Endothelial cell of umbilical vein (primary cell): ENCODE data around the gene PGA5. TPM values are rescaled to one million over a fixed set of nuclear protein-coding genes. Genes with fewer than 3 reads are reported as not detected.

Source experiments
- BruUV-seq: library from RNA; stranded (reverse); fragments of 400-500 nt; replicated peaks from 2 replicates; lab custom pipeline; 2021; lab: Mats Ljungman, UMichigan
- CTCF ChIA-PET: fragments of 300-600, 350-600 bp; sonication (Branson Sonifier 250); formaldehyde crosslinking; loops from one replicate; lab custom pipeline; 2021; ENCODE audit warnings: antibody characterized with exemption, inconsistent platforms; lab: Charles Lee
- POLR2A ChIA-PET: fragments of 300-600, 350-600 bp; sonication (Branson Sonifier 250); formaldehyde crosslinking; loops from one replicate; lab custom pipeline; 2021; ENCODE audit warnings: antibody characterized with exemption, inconsistent platforms; lab: Charles Lee
- DNase-seq: peaks from one replicate; pipeline ENCODE4 v3.0.0-alpha.2; 2011; ENCODE audit warnings: low read depth, low spot score
- FAIRE-seq: peaks from 2 replicates; lab custom pipeline; 2011; peaks lifted over from hg19 to GRCh38; lab: Jason Lieb, UNC
- H2AFZ ChIP-seq: 2 replicates; pipeline ENCODE4 v1.6.0; 2012; ENCODE audit warnings: low read depth, low read length, control low read depth, inconsistent platforms
- H3K27ac ChIP-seq: 2 replicates; pipeline ENCODE4 v1.5.1; 2011; ENCODE audit warnings: low read depth, mild to moderate bottlenecking, control low read depth, low read length, moderate library complexity; ENCODE audit not compliant: insufficient read depth
- H3K27me3 ChIP-seq, 2 experiments: 2 replicates each; pipeline versions ENCODE4 v1.6.0 to v1.6.1; 2011; ENCODE audit warnings: low read length in 2 of 2, mixed read lengths in 1 of 2; ENCODE audit not compliant: control insufficient read depth in 2 of 2, insufficient read depth in 2 of 2
- H3K36me3 ChIP-seq, 2 experiments: 2 replicates in 1 of 2; 3 replicates in 1 of 2; pipeline ENCODE4 v1.5.1; 2011; ENCODE audit warnings: low read length in 2 of 2, mild to moderate bottlenecking in 1 of 2, moderate library complexity in 1 of 2; ENCODE audit not compliant: control insufficient read depth in 2 of 2, insufficient read depth in 2 of 2; ENCODE audit errors: extremely low read depth in 1 of 2
- H3K4me1 ChIP-seq: 3 replicates; pipeline ENCODE4 v1.5.1; 2011; ENCODE audit warnings: mild to moderate bottlenecking, low read length; ENCODE audit not compliant: control insufficient read depth, insufficient read depth; ENCODE audit errors: extremely low read depth
- H3K4me2 ChIP-seq: 2 replicates; pipeline ENCODE4 v1.6.1; 2011; ENCODE audit warnings: low read length, control low read depth, mixed read lengths; ENCODE audit not compliant: insufficient read depth
- H3K4me3 ChIP-seq, 3 experiments: fragments of 200-600 bp in 1 of 3; sonication (generic), shearing (Covaris generic) in 1 of 3; replicated peaks in 1 of 3; 2 replicates each; pipeline ENCODE4 v1.5.1; 2011 to 2016; ENCODE audit warnings: control low read depth in 3 of 3, low read length in 3 of 3, mild to moderate bottlenecking in 2 of 3, inconsistent platforms in 1 of 3, low read depth in 1 of 3, moderate library complexity in 1 of 3; ENCODE audit not compliant: insufficient read depth in 1 of 3
- H3K79me2 ChIP-seq: 2 replicates; pipeline ENCODE4 v1.6.0; 2012; ENCODE audit warnings: low read length, inconsistent platforms; ENCODE audit not compliant: control insufficient read depth, insufficient read depth
- H3K9ac ChIP-seq: replicated peaks from 2 replicates; pipeline ENCODE3; 2011; ENCODE audit warnings: low read length, control low read depth; ENCODE audit not compliant: insufficient read depth; ENCODE audit errors: extremely low read depth
- H3K9me1 ChIP-seq: replicated peaks from 3 replicates; pipeline ENCODE4 v1.6.0; 2011; ENCODE audit warnings: mild to moderate bottlenecking, low read length; ENCODE audit not compliant: control insufficient read depth, insufficient read depth; ENCODE audit errors: extremely low read depth
- H3K9me3 ChIP-seq: replicated peaks from 2 replicates; pipeline ENCODE4 v1.5.1; 2012; ENCODE audit warnings: low read length, inconsistent platforms; ENCODE audit not compliant: control insufficient read depth, insufficient read depth
- H4K20me1 ChIP-seq: replicated peaks from 2 replicates; pipeline ENCODE3; 2011; ENCODE audit warnings: mild to moderate bottlenecking, low read length; ENCODE audit not compliant: control insufficient read depth, insufficient read depth; ENCODE audit errors: extremely low read depth
- CTCF ChIP-seq, 2 donors: IDR thresholded peaks; 1 replicate in 1 of 2; 2 replicates in 1 of 2; pipeline ENCODE4 v1.5.1; 2011; ENCODE audit warnings: low read length in 2 of 2, mild to moderate bottlenecking in 2 of 2, moderate library complexity in 2 of 2, control low read depth in 1 of 2, inconsistent platforms in 1 of 2, low read depth in 1 of 2; ENCODE audit not compliant: insufficient read depth in 1 of 2; ENCODE audit errors: extremely low read depth in 1 of 2
- EZH2 ChIP-seq: IDR thresholded peaks from 2 replicates; pipeline ENCODE4 v1.6.1; 2012; ENCODE audit warnings: borderline replicate concordance, low read depth, mild to moderate bottlenecking, moderate library complexity, low read length, inconsistent platforms; ENCODE audit not compliant: severe bottlenecking
- FOS ChIP-seq: IDR thresholded peaks from 2 replicates; pipeline ENCODE4 v1.6.1; 2011; ENCODE audit warnings: mild to moderate bottlenecking, low read length, moderate library complexity, borderline replicate concordance; ENCODE audit not compliant: insufficient read depth
- GATA2 ChIP-seq: IDR thresholded peaks from 2 replicates; pipeline ENCODE4 v1.7.0; 2011; ENCODE audit warnings: low read depth, mild to moderate bottlenecking, moderate library complexity, mixed read lengths, low read length; ENCODE audit not compliant: insufficient read length, insufficient read depth
- JUN ChIP-seq: IDR thresholded peaks from 2 replicates; pipeline ENCODE4 v1.6.1; 2011; ENCODE audit warnings: borderline replicate concordance, low read depth; ENCODE audit not compliant: insufficient read length, insufficient read depth
- MAX ChIP-seq: IDR thresholded peaks from 2 replicates; pipeline ENCODE4 v1.6.1; 2011; ENCODE audit not compliant: insufficient read depth, insufficient read length
- POLR2AphosphoS5 ChIP-seq: IDR thresholded peaks from 2 replicates; pipeline ENCODE4 v1.6.1; 2012; ENCODE audit warnings: low read depth, mild to moderate bottlenecking, control low read depth, low read length, moderate library complexity; ENCODE audit not compliant: insufficient read depth
- dilution Hi-C: fragments of 300-500 bp; cut with MboI; formaldehyde crosslinking; loops from one replicate; pipeline ENCODE4 v1.15.0; 2019; ENCODE audit warnings: low sequenced_read_pairs; ENCODE audit not compliant: extremely low pct_ligation_motif_present
- intact Hi-C: fragments of 100-400 bp; cut with micrococcal nuclease; formaldehyde crosslinking; loops from one replicate; pipeline ENCODE4 v1.10.0; 2022
- polyA plus RNA-seq, 4 experiments: library from polyadenylated mRNA; depleted of rRNA in 3 of 4; stranded (reverse) in 3 of 4; unstranded in 1 of 4; fragments of >200 nt; gene quantifications; 2 replicates each; pipeline versions ENCODE4 v1.2.1 to v1.2.3, GENCODE V29; 2011 to 2012; ENCODE audit warnings: missing spikeins in 1 of 4
- total RNA-seq: library from RNA; stranded (reverse); gene quantifications from 2 replicates; pipeline ENCODE4 v1.2.3, GENCODE V29; 2021

Gene PGA5
- total and polyA plus RNA-seq, 2 donors (not counting 3 experiments of a cell fraction or from before 2014, with no cell fraction given), result not detected

- BruUV-seq, result no TSS peak
- H3K4me1 ChIP-seq, result no peaks in the 10 kb centered on the region
- no peak overlapping the region for H3K27ac ChIP-seq
- ChIA-PET POLR2A (no interaction called here), CTCF (interaction anchor here (1.0 to 1.1 kb wide), 2 partner anchors 14 to 16 kb away, joined by 3 to 5 read pairs; partner anchors contain the start of gene VWCE)
- H3K4me2 ChIP-seq, result no peak overlapping the region
- H3K79me2 ChIP-seq, result no peaks in the 10 kb centered on the region
- intact Hi-C loops (loop anchor here (1.0 kb wide), 1 partner anchor 27 kb away; no protein-coding TSS in a partner anchor), dilution Hi-C loops (no loop called here)
- no peak overlapping the region for H3K9ac ChIP-seq
- H3K4me3 ChIP-seq, result no peak overlapping the region
- no peaks in the 10 kb centered on the region for H3K9me1 ChIP-seq
- no peaks in the 10 kb centered on the region for H3K36me3 ChIP-seq
- no peaks in the 10 kb centered on the region for H3K9me3 ChIP-seq
- no peak overlapping the region for H2AFZ ChIP-seq
- H4K20me1 ChIP-seq, result no peaks in the 10 kb centered on the region
- no peak for DNase-seq
- peaks cover 0 to 3% of the 10 kb centered on the region in 2 experiments for H3K27me3 ChIP-seq
- FAIRE-seq, result no peak
- no peak for TF ChIP-seq CTCF (IDR thresholded peaks at IDR 0.05; ENCODE audit: extremely low read depth in 1 of 2, insufficient read depth in 1 of 2, low read depth in 1 of 2, low read length in 2 of 2)
- no peak for TF ChIP-seq FOS
- TF ChIP-seq POLR2AphosphoS5, result no peak
- TF ChIP-seq MAX, result no peak
- TF ChIP-seq JUN, result no peak
- no peak for TF ChIP-seq EZH2
- TF ChIP-seq GATA2, result no peak
Observed at GRCh38 chr11:61280883-61281580, 40.1 kb downstream of the PGA5 start.
